IPS-18a (cell line): Measurements from ENCODE around the gene CYP2W1.

Source experiments
- H3K27ac ChIP-seq: one replicate; pipeline ENCODE4 v1.5.1; 2013; ENCODE audit warnings: low read length
- H3K27me3 ChIP-seq: one replicate; pipeline ENCODE4 v1.6.1; 2013; ENCODE audit warnings: mild to moderate bottlenecking, low read length; ENCODE audit not compliant: control insufficient read depth, insufficient read depth
- H3K36me3 ChIP-seq: one replicate; pipeline ENCODE4 v1.6.1; 2013; ENCODE audit warnings: low read depth, low read length; ENCODE audit not compliant: control insufficient read depth
- H3K4me1 ChIP-seq: one replicate; pipeline ENCODE4 v1.6.1; 2013; ENCODE audit warnings: low read depth, low read length; ENCODE audit not compliant: control insufficient read depth
- H3K4me3 ChIP-seq: one replicate; pipeline ENCODE4 v1.5.1; 2013; ENCODE audit warnings: low read length
- H3K9ac ChIP-seq: one replicate; pipeline ENCODE4 v1.6.1; 2013; ENCODE audit warnings: mild to moderate bottlenecking, low read length, moderate library complexity
- H3K9me3 ChIP-seq: one replicate; pipeline ENCODE4 v1.6.1; 2013; ENCODE audit warnings: low read depth, low read length; ENCODE audit not compliant: control insufficient read depth

Gene CYP2W1

DNA sequence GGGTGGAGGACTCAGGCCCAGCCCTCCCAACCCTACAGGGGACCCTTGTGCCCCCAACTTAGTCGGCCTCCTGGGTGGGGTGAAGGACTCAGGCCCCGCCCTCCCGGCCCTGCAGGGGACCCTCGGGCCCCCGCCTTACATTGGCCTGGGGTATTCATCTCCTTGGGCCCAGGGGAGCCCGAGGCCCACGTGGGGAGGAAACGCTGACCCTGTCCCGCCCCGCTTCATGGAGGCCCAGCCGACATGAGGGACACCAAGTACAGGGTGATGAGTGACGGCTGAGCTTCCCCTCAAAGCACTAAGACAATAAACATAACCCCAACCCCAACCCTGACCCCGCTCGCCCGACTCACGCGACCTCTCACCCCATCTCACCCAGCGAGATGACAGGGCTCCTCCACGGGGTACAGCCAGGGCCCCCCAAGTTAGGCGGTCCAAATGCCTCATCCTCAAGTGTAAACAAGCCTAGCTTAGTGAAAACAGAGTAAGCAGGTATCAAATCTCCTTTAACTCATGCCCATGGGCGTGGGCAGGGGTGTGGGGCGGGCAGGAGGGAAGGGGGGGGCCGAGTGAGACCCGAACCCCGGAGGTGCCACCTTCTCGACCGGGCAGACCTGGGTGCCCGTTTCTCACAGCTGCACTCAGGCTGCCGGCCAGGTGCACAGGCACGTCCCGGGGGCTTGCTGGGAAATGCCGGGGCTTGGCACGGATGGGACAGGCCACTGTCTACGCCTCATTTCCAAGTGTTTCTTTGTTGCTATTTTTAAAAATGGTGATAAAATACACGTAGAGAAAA is 8.2 kb downstream of the CYP2W1 start:
- no peaks in the 10 kb centered on the region for H3K27me3 ChIP-seq
- no peak overlapping the region for H3K4me3 ChIP-seq
- H3K36me3 ChIP-seq, result no peaks in the 10 kb centered on the region
- no peak overlapping the region for H3K27ac ChIP-seq
- H3K9me3 ChIP-seq, result no peaks in the 10 kb centered on the region
- peaks cover 4% of the 10 kb centered on the region for H3K4me1 ChIP-seq
- no peak overlapping the region for H3K9ac ChIP-seq

DNA sequence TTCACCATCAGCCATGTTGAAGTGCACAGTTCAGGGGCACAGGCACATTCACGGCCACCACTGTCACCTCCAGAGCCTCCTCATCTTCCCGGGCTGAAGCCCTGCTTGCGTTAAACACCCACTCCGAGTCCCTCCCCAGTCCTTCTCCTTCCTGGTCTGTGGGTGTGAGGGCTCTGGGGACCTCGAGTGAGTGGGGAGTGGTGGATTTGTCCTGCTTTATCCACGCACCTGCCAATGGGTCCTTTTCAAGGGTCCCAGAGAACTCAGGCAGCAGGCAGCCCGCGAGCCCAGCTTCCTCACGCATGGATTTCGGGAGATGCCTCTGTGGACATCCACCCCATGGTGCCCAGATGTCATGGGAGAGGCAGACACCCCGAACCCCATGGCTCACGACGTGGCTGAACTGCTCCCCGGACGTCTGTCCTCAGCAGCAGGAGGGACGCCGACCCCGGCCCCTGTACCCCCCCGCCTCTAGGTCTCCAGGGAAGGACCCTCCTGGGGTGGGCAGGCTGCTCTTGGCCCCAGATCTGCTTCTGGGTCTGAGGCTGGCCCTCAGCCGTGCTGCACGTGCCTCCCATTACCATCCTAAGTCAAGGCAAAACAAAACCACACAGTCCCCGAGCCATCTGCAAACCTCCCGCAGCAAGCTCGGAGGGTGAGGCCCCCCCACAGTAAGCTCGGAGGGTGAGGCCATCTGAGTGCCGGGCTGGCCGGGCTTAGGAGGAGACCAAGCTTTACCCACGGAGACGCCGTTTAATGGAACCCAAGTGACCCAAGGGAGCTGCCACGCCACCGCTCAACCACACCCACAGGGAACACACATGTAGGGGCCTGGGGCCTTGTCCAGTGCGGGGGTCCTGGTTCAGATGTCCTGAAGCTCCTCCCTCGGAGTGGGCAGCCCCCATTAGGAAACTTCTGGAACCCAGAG is 9.0 kb downstream of the CYP2W1 start:
- Histone ChIP-seq H3K36me3 (no peaks in the 10 kb centered on the region), H3K9me3 (no peaks in the 10 kb centered on the region), H3K4me1 (peaks cover 4% of the 10 kb centered on the region), H3K27me3 (no peaks in the 10 kb centered on the region), H3K4me3 (no peak overlapping the region), H3K9ac (no peak overlapping the region), H3K27ac (no peak overlapping the region)

DNA sequence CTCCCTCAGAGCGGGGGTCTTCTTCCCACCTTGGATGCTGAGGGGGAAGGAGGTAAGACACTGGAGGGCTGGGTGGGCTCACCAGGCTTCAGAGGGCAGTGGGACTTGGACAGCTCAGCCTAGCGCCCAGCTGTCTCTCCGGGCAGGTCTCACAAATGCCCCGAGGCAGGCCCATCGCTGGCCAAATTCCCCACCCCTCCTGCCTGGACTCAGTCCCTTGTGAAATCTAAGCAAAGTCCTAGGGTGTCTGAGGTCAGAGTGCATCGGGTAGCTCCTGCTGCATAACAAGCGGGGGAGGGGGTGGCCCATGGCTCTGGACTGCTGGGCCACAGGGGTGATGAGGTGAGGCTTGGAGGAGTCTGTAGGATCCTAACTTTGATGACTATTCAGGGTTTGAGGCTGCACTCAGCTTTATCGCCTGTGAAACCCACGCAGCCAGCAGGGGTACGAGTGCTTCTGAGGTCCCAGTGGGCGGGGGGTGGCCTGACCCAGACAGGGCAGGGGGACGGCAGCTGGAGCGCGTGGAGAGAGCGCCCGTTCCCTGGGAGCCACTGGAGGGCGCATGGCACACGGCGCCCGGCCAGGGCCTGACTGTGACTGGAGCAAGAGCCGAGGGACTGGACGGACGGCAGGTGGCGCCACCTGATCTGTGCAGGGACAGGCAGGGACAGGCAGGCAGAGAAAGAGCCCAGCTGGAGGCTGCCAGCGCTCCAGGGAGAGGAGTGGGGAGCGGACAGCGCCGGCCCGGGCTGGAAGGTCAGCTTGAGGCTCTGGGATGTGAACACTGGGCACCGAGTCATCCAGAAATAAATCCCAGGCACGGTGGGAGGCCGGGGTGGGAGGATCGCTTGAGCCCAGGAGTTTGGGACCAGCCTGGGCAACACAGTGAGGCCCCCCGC is 10.0 kb downstream of the CYP2W1 start:
- no peaks in the 10 kb centered on the region for H3K9me3 ChIP-seq
- peaks cover 4% of the 10 kb centered on the region for H3K4me1 ChIP-seq
- no peak overlapping the region for H3K4me3 ChIP-seq
- no peaks in the 10 kb centered on the region for H3K36me3 ChIP-seq
- no peak overlapping the region for H3K9ac ChIP-seq
- no peaks in the 10 kb centered on the region for H3K27me3 ChIP-seq
- H3K27ac ChIP-seq, result no peak overlapping the region

DNA sequence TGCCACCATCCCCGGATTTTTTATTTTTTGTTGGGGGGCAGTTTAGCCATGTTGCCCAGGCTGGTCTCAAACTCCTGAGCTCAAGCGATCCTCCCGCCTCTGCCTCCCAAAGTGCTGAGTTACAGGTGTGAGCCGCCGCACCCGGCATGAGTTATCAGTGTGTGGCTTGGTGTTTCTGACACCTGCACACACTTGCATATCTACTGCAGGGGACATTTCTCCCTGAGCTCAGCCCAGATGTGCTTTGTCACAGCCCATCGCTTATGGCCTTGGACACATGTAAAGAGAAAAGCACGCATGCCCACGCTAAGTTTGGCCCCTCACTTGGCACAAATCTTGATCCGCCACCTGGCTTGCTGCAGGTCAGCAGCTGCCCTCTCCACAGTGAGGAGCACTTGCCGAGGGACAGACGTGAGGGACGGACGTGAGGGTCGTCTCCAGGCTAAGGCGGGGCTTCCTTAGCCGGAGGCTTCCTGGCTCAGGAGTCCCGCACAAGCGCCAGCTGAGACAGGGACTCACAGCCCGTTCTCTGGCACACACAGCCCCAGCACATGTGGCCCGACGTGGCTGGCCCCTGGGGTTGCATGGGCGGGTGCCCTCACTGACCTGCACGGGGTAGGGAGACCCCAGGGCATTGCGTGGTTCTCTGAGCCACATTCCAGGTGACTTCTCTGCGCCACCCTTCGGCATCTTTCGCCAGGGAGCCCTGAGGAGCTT is 11.8 kb downstream of the CYP2W1 start:
- H3K4me3 ChIP-seq, result no peak overlapping the region
- no peaks in the 10 kb centered on the region for H3K27me3 ChIP-seq
- no peak overlapping the region for H3K27ac ChIP-seq
- H3K9me3 ChIP-seq, result no peaks in the 10 kb centered on the region
- peaks cover 4% of the 10 kb centered on the region for H3K4me1 ChIP-seq
- no peaks in the 10 kb centered on the region for H3K36me3 ChIP-seq
- H3K9ac ChIP-seq, result no peak overlapping the region

DNA sequence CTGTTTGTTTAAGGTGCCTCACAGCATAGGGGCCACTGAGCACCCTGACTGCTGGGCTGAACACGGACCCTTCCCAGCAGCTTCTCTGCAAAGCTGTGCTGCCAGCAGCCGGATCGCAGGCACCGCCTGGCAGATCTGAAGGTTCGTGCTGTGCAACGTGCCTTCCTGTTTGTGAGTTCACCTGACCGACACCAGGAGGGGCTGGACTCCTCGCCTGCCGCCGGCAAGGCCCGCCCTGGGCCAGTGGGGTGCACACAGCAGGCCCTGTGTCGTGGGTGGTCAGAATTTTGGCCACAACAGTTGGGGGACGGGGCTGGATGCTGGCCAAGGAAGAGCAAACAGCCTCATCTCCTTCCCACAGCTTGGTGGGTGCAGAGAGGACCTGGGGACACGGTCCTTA is 12.6 kb downstream of the CYP2W1 start:
- Histone ChIP-seq H3K36me3 (no peaks in the 10 kb centered on the region), H3K27ac (no peak overlapping the region), H3K4me1 (peaks cover 4% of the 10 kb centered on the region), H3K4me3 (no peak overlapping the region), H3K27me3 (no peaks in the 10 kb centered on the region), H3K9ac (no peak overlapping the region), H3K9me3 (no peaks in the 10 kb centered on the region)

DNA sequence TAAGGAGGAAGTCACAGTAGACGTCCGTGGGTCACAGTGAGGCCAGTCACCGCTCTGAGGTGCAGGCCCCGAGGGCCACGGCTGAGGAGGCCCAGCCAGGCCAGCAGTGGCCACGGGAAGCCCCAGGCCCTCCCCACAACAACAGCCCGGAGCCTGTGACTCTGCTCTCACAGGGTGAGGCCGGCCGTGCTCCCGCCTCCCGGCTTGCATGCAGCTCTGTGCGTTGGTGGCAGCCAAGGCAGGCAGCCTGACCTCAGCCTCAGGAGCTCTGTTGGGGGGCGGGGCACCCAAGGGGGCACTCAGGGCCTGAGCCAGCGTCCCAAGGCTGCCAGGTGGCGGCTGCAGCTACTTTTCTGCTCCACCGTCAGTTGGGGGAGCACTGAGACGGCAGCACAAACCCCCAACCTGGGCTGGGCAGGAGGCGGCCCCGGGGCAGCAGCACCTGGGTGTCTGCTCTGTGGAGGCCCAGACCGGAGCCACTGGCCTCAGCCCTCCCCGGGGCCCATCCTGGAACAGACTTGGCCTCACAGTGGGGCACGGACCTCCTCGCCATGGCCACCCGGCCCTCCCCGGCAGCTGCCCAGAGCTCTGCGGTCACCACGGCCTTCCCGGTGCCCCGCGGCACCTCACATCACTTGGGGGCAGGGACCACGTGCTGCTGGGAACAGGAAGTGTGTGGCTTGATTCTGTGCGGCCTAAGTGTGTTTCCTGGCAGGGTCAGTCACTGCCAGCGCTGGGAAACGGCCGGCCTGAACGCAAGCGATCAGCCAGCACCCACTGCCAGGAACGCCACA is 13.3 kb downstream of the CYP2W1 start:
- Histone ChIP-seq H3K27me3 (no peaks in the 10 kb centered on the region), H3K4me3 (no peak overlapping the region), H3K36me3 (no peaks in the 10 kb centered on the region), H3K4me1 (peaks cover 4% of the 10 kb centered on the region), H3K27ac (no peak overlapping the region), H3K9ac (no peak overlapping the region), H3K9me3 (no peaks in the 10 kb centered on the region)

DNA sequence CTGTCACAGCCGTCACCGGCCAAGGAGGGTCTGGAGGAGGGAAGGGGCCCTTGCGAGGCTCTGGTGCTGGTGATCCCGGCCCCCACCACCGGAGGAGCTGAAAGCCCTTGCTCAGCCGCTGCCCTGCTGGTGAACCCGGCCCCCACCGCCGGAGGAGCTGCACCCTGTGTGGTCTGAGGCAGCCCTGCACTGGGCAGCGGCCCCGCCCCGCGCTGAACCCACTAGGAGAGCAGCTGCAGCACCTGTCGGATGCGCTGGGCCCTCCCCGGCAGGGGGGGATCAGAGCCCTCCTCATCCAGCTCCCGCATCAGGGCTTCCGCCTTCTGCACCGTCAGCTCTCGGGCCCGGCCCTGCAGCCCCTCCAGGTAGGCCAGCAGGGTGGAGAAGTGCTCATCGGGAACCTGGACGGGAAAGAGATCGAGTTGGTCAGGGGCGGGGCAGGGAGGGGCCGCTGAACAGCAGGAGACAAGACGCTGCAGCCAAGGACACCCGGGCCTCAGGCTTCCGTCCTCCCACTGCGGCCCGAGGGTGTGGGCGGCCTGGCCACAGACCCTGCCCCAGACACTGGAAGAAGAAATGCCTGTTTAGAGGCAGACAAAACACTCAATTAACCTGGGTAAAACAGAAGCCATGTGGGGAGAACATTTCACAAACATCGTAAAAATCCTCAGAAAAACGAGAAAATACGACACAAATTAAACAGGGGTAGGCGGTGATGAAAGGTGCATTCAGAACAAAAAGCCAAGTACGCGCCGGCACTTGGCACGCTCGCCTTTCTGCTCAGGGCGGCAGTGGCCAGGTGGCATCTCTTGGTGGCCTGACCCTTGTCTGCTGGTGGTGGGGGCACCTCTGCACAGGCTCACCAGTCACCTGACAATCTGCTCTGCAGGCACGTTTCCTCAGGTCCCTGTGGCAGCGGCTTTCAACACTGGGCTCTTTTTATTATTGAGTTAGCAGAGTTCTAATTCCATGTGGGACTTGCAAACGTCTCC is 14.7 kb downstream of the CYP2W1 start:
- Histone ChIP-seq H3K27ac (no peak overlapping the region), H3K4me1 (peaks cover 2% of the 10 kb centered on the region)

DNA sequence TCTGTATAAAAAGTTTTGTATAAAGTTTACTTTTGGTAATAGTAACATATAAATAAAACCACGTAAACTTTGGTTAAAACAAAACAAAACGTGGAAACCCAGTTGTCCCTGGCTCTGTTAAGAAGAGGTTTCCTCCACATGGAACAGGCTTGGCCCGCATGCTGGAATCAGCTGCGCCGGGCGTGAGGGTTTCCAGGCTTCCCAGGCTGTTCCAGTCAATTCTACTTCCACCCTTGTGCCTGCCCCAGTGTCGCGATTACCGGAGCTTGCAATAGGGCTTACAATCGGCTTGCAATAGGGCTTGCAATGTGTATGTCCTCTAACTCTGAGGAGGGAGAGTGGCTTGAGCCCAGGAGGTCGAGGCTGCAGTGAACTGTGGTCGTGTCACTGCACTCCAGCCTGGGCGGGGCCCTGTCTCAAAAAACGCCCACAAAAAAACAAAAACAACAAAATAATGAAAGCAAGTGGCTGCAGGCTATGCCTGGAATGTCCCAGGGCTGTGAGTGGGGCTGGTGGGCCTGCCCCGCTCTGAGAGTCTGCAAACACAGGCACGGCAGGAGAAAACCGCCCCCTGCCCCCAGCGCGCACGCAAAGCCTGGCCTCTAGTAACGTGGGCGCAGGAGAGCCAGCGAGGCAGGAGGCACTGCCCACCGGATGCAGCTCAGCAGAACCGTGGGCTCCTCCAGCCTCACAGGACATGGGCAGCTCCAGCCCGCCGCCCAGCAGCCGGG is 16.3 kb downstream of the CYP2W1 start:
- Histone ChIP-seq H3K9me3 (no peaks in the 10 kb centered on the region), H3K9ac (no peak overlapping the region), H3K4me1 (no peaks in the 10 kb centered on the region), H3K27ac (no peak overlapping the region), H3K4me3 (no peak overlapping the region), H3K27me3 (no peaks in the 10 kb centered on the region), H3K36me3 (no peaks in the 10 kb centered on the region)

More for the DNA sequence above, 14.7 kb downstream of the CYP2W1 start:
- Histone ChIP-seq H3K4me3 (no peak overlapping the region), H3K27me3 (no peaks in the 10 kb centered on the region), H3K36me3 (no peaks in the 10 kb centered on the region), H3K9ac (no peak overlapping the region), H3K9me3 (no peaks in the 10 kb centered on the region)
